Measurements from ENCODE around the gene FAM174C. TPM values are rescaled to one million over a fixed set of nuclear protein-coding genes. Genes with fewer than 3 reads are reported as not detected.
A peak's percentile ranks its signal among the peaks of the same experiment; 100 is the strongest.

FAM174C gene
- polyA plus RNA-seq, 1 experiment, result 16.6 TPM

- Histone ChIP-seq H3K9me3 (ENCODE audit: control insufficient read depth, insufficient read depth, low read length) (peaks cover 9% of the 10 kb centered on the region; the same call in 1 of the 2 replicates), H3K4me3 (ENCODE audit: low read depth, low read length) (no peak overlapping the region), H3K27me3 (ENCODE audit: control insufficient read depth, insufficient read depth, low read length) (peaks cover 13% of the 10 kb centered on the region), H3K27ac (ENCODE audit: low read depth, low read length) (no peak overlapping the region)
- CTCF ChIA-PET, result interaction anchor here (0.6 to 2.2 kb wide), 8 partner anchors 12 to 399 kb away, joined by 3 to 11 read pairs (median 3); no protein-coding TSS in a partner anchor
- POLR2A ChIA-PET, result interaction anchor here (1.2 to 1.6 kb wide), 2 partner anchors 10 to 76 kb away, joined by 3 to 13 read pairs; partner anchors contain the start of gene CIRBP
- no peak for DNase-seq (ENCODE audit: low read depth, low spot score)
- TF ChIP-seq, protein P1, sequence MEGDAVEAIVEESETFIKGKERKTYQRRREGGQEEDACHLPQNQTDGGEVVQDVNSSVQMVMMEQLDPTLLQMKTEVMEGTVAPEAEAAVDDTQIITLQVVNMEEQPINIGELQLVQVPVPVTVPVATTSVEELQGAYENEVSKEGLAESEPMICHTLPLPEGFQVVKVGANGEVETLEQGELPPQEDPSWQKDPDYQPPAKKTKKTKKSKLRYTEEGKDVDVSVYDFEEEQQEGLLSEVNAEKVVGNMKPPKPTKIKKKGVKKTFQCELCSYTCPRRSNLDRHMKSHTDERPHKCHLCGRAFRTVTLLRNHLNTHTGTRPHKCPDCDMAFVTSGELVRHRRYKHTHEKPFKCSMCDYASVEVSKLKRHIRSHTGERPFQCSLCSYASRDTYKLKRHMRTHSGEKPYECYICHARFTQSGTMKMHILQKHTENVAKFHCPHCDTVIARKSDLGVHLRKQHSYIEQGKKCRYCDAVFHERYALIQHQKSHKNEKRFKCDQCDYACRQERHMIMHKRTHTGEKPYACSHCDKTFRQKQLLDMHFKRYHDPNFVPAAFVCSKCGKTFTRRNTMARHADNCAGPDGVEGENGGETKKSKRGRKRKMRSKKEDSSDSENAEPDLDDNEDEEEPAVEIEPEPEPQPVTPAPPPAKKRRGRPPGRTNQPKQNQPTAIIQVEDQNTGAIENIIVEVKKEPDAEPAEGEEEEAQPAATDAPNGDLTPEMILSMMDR (IDR thresholded peaks at IDR 0.05; ENCODE audit: low read depth, low read length), result no peak
Observed at GRCh38 chr19:1278713-1279660, 3.7 kb downstream of the FAM174C start.

DNA sequence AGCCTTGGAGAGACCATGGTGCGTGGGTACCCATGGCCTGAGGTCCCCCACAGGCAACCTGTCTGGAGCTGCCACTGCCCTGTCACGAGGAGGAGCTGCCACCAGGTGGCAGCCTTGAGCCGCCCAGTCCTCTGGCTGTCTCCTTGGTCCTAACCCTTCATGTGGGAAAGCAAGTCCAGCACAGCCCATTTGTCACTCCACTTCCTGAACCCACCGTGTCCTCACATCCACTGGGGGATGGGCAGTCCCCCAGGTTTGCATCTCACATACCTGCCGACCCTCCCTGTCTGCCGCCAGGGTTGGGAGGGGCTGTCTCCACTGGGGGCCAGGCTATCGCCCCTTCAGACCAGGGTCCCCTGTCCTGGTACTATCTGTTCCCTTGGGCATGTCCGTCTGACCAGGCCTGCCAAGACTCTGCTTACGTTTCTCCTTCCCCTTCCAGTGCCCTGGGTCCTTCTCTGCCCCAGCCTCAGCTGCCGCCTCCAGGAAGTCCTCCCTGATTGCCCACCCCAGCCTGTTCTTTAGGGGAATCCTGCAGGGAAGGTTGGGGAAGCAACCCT, 4.5 kb downstream of the FAM174C start:
- Histone ChIP-seq H3K27me3 (ENCODE audit: control insufficient read depth, insufficient read depth, low read length) (peaks cover 22% of the 10 kb centered on the region), H3K4me3 (ENCODE audit: low read depth, low read length) (no peak overlapping the region), H3K9me3 (ENCODE audit: control insufficient read depth, insufficient read depth, low read length) (peaks cover under 1% of the 10 kb centered on the region; the same call in 1 of the 2 replicates), H3K27ac (ENCODE audit: low read depth, low read length) (peak overlapping the region; percentile 31)
- TF ChIP-seq, protein P1 (IDR thresholded peaks at IDR 0.05; ENCODE audit: low read depth, low read length), result peak; percentile 95
- peak; percentile 73 for DNase-seq (ENCODE audit: low read depth, low spot score)
- ChIA-PET CTCF (interaction anchor here (0.9 to 2.2 kb wide), 3 partner anchors 36 to 103 kb away, joined by 3 to 11 read pairs (median 3); no protein-coding TSS in a partner anchor), POLR2A (interaction anchor here (1.2 to 1.6 kb wide), 2 partner anchors 11 to 75 kb away, joined by 3 to 13 read pairs; partner anchors contain the start of gene CIRBP)

DNA sequence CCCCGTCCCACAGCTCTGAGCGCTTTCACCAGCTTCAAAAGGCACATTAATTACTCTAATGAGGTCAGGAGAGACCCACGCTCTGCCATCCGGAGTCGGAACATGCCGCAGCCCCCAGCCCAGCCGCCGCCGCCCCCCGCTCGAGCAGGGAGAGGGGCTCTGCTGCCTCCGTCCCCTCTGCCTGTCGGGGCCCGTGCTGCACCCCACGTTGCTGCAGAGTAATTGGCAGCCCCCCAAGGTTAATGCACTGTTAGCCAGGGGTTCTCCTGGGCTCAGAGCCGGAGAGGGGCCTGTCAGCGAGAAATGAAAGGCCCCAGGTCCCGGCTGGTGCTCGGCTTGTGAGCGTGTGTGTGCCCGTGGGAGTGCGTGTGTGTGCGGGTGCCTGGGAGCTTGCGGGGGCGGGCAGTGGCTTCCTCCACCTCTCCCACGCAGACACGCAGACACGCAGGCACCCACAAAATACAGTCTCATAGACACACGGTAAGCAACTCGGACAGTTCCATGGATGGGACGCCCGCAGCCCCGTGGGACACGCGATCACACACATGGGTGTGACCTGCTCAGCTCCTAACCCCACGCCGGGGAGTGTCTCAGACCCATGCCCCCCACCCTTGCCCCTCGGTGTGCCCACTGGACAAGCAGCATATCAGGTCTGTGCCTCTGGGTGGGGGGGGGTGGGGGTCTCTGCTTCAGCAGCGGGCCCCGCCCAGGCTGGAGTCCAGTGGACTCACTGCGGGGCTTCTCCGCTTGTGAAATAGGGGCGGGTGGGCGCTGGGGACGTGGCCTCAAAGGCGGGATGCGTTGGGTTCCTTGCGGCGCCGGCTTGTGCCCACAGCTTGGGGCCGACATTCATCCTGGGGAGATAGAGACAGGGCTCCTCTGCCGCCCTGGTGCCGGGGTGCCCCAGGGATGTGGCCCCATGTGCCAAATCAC, 5.6 kb downstream of the FAM174C start:
- no peak for DNase-seq (ENCODE audit: low read depth, low spot score)
- Histone ChIP-seq H3K27me3 (ENCODE audit: control insufficient read depth, insufficient read depth, low read length) (peaks cover 27% of the 10 kb centered on the region), H3K4me3 (ENCODE audit: low read depth, low read length) (no peak overlapping the region), H3K27ac (ENCODE audit: low read depth, low read length) (no peak overlapping the region), H3K9me3 (ENCODE audit: control insufficient read depth, insufficient read depth, low read length) (no peaks in the 10 kb centered on the region; the same call in 1 of the 2 replicates)
- CTCF ChIA-PET, result interaction anchor here (0.8 to 2.2 kb wide), 2 partner anchors 14 to 37 kb away, joined by 3 to 11 read pairs; no protein-coding TSS in a partner anchor
- POLR2A ChIA-PET, result interaction anchor here (1.6 kb wide), 1 partner anchor 12 kb away, joined by 13 read pairs; the partner anchor contains the start of gene CIRBP
- TF ChIP-seq, protein P1 (IDR thresholded peaks at IDR 0.05; ENCODE audit: low read depth, low read length), result no peak

DNA sequence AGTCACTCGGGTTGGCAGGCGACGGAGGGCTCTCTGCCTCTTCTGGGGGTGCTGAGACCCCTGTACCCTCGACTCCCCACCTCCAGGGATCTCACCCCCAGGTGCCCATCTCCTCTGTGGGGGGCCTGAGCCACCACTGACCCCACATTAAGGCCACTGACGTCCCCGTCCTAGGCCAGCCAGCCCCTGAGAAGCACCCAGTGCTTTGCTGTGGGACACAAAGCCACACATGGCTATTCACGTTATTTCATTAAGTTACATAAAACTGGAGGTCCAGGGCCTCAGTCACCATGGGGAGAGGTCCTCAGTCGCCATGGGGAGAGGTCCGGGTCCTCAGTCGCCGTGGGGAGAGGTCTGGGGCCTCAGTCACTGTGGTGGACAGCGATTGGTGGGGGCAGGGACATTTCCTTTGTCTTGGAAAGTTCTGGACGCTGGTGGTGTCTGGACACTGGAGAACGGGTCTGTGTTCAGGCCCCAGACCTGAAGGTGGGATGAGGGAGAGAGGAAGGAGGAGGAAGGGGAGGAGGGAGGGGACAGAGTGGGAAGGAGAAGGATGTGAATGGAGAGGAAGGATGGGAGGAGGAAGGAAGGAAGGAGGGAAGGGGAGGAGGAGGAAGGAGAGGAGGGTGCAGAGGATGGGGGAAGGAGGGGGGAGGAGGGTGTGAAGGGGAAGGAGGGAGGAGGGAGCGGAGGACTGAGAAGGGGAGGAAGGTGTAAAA, 6.4 kb downstream of the FAM174C start:
- H3K9me3 ChIP-seq (ENCODE audit: control insufficient read depth, insufficient read depth, low read length), result no peaks in the 10 kb centered on the region; the same call in 1 of the 2 replicates
- H3K4me3 ChIP-seq (ENCODE audit: low read depth, low read length), result no peak overlapping the region
- TF ChIP-seq, protein P1 (IDR thresholded peaks at IDR 0.05; ENCODE audit: low read depth, low read length), result no peak
- ChIA-PET CTCF (no interaction called here), POLR2A (no interaction called here)
- H3K27me3 ChIP-seq (ENCODE audit: control insufficient read depth, insufficient read depth, low read length), result peaks cover 32% of the 10 kb centered on the region
- DNase-seq (ENCODE audit: low read depth, low spot score), result no peak
- no peak overlapping the region for H3K27ac ChIP-seq (ENCODE audit: low read depth, low read length)
